ENCODE results near the gene MBNL1. TPM values are rescaled to one million over a fixed set of nuclear protein-coding genes. Genes with fewer than 3 reads are reported as not detected.

Gene MBNL1, protein sequence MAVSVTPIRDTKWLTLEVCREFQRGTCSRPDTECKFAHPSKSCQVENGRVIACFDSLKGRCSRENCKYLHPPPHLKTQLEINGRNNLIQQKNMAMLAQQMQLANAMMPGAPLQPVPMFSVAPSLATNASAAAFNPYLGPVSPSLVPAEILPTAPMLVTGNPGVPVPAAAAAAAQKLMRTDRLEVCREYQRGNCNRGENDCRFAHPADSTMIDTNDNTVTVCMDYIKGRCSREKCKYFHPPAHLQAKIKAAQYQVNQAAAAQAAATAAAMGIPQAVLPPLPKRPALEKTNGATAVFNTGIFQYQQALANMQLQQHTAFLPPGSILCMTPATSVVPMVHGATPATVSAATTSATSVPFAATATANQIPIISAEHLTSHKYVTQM
- total RNA-seq (2022; extraction: Qiagen RNA extraction), result 55.0 to 95.6 TPM (median 70.7 TPM) in 5 replicates

DNA sequence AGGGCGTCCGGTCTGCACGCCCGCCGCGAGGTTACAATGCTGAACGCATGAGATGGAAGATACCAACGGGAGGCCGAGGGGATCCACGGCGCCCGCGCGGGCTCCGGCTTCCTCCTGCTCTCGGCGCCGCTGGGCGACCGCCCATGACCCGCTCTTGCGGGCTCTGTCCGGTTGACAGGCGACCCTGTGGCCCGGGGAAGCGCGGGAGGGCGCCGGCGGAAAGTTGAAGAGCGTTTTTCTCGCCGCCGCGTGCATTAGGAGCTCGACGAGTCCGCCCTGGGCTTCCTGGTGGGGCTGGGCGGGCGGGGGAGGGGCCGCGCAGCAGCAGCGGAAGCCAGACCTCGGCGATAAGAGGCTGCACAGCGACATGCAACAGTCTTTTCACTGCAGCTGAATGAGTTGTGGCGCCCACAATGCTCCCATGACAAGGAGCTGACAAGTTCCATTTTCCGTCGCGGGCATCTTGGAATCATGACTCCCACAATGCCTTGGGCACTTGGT lies at the start of gene MBNL1:
Gene MBNL1, plus strand, starts transcription at position 375 of the 501 bp plus-strand sequence. CDS start 31,265 bp downstream, outside the sequence.

